Measurements from ENCODE around the gene GOLGA8B. TPM values are rescaled to one million over a fixed set of nuclear protein-coding genes. Genes with fewer than 3 reads are reported as not detected.
A peak's percentile ranks its signal among the peaks of the same experiment; 100 is the strongest.
"Not testable (repeated sequence)": the region's sequence is repeated elsewhere in the genome, so short reads cannot be mapped to it uniquely, and the experiment has no call there.

Gene GOLGA8B
- 11.8 TPM for total RNA-seq
- long read RNA-seq, partial matches to known transcripts: 14 of 19 reads
- long read RNA-seq, other reads (novel, unspliced or antisense): 5 of 19 reads

- H3K27me3 ChIP-seq (ENCODE audit: low read depth): peaks cover 31% of the 10 kb centered on the region
- peak; percentile 59 for DNase-seq
- peak within 1 kb of the TSS; percentile 71 for H3K27ac ChIP-seq (replicated peaks)
- H3K4me1 ChIP-seq: peaks cover 39% of the 10 kb centered on the region
- TF ChIP-seq CTCF (IDR thresholded peaks at IDR 0.05; ENCODE audit: borderline replicate concordance): no peak
- no peaks in the 10 kb centered on the region for H3K36me3 ChIP-seq
- intact Hi-C loops (cut with micrococcal nuclease): no loop called here
- H3K9me3 ChIP-seq (replicated peaks): no peaks in the 10 kb centered on the region
- peak within 1 kb of the TSS; percentile 80 for H3K4me3 ChIP-seq
These were observed at the start of gene GOLGA8B for GRCh38 chr15:34583399-34584329. TSS of gene GOLGA8B (minus strand) at chr15:34583651. CDS start at chr15:34535912, 47,739 bp downstream.

GRCh38 chr15:34633165-34633564 is 49.7 kb upstream of the GOLGA8B start:
- intact Hi-C loops (cut with micrococcal nuclease); DNase-seq; H3K36me3 ChIP-seq; H3K9me3 ChIP-seq (replicated peaks); H3K27me3 ChIP-seq (ENCODE audit: low read depth); H3K4me1 ChIP-seq; H3K4me3 ChIP-seq; H3K27ac ChIP-seq (replicated peaks): not testable (repeated sequence)

- no peaks in the 10 kb centered on the region for H3K4me1 ChIP-seq
- H3K4me3 ChIP-seq: no peak overlapping the region
- peaks cover 5% of the 10 kb centered on the region for H3K9me3 ChIP-seq (replicated peaks)
- H3K27me3 ChIP-seq (ENCODE audit: low read depth): no peaks in the 10 kb centered on the region
- no peaks in the 10 kb centered on the region for H3K36me3 ChIP-seq
- intact Hi-C loops (cut with micrococcal nuclease): no loop called here
- no peak for TF ChIP-seq CTCF (IDR thresholded peaks at IDR 0.05; ENCODE audit: borderline replicate concordance)
- no peak for DNase-seq
- no peak overlapping the region for H3K27ac ChIP-seq (replicated peaks)
These were observed 45.2 kb upstream of the GOLGA8B start for GRCh38 chr15:34628577-34629152.

GRCh38 chr15:34625007-34625406 is 41.6 kb upstream of the GOLGA8B start:
- peaks cover 3% of the 10 kb centered on the region for H3K4me1 ChIP-seq
- H3K9me3 ChIP-seq (replicated peaks): no peaks in the 10 kb centered on the region
- DNase-seq: no peak
- no peak overlapping the region for H3K27ac ChIP-seq (replicated peaks)
- H3K27me3 ChIP-seq (ENCODE audit: low read depth): no peaks in the 10 kb centered on the region
- intact Hi-C loops (cut with micrococcal nuclease): no loop called here
- TF ChIP-seq CTCF (IDR thresholded peaks at IDR 0.05; ENCODE audit: borderline replicate concordance): no peak
- H3K36me3 ChIP-seq: no peaks in the 10 kb centered on the region
- no peak overlapping the region for H3K4me3 ChIP-seq

- Histone ChIP-seq H3K27ac (replicated peaks) (no peak overlapping the region), H3K9me3 (replicated peaks) (no peaks in the 10 kb centered on the region), H3K4me3 (no peak overlapping the region), H3K27me3 (ENCODE audit: low read depth) (no peaks in the 10 kb centered on the region), H3K36me3 (no peaks in the 10 kb centered on the region), H3K4me1 (peaks cover 3% of the 10 kb centered on the region)
- TF ChIP-seq CTCF (IDR thresholded peaks at IDR 0.05; ENCODE audit: borderline replicate concordance): peak; percentile 61
- DNase-seq: no peak
- intact Hi-C loops (cut with micrococcal nuclease): loop anchor here (5.0 kb wide), 1 partner anchor 296 kb away; no protein-coding TSS in a partner anchor
These were observed 38.2 kb upstream of the GOLGA8B start for GRCh38 chr15:34621675-34622074.

Measured in left ventricle myocardium inferior (tissue), 1 donor.